ACC112 (cell line): ENCODE measurements around the gene THAP4.

ENCODE experiments used
- H2AFZ ChIP-seq: fragments of 200-600 bp; sonication (generic); one replicate; pipeline ENCODE4 v1.6.0; 2017; ENCODE audit warnings: antibody characterized with exemption, low read length; ENCODE audit not compliant: unreplicated experiment
- H3K27ac ChIP-seq: fragments of 200-600 bp; sonication (generic); 2 replicates; pipeline ENCODE4 v1.5.1; 2014; ENCODE audit warnings: low read depth, mild to moderate bottlenecking, antibody characterized with exemption, low read length, moderate library complexity
- H3K27me3 ChIP-seq: fragments of 200-600 bp; sonication (generic); 2 replicates; pipeline ENCODE4 v1.6.1; 2014; ENCODE audit warnings: mild to moderate bottlenecking, antibody characterized with exemption, low read length, moderate library complexity, mixed read lengths; ENCODE audit not compliant: insufficient read depth
- H3K36me3 ChIP-seq: fragments of 200-600 bp; sonication (generic); 2 replicates; pipeline ENCODE4 v1.6.1; 2016; ENCODE audit warnings: mild to moderate bottlenecking, antibody characterized with exemption, low read length, moderate library complexity, mixed read lengths; ENCODE audit not compliant: insufficient read depth
- H3K4me1 ChIP-seq: fragments of 200-600 bp; sonication (generic); one replicate; pipeline ENCODE4 v1.6.1; 2016; ENCODE audit warnings: low read length, mixed read lengths; ENCODE audit not compliant: insufficient read depth, unreplicated experiment, control insufficient read depth
- H3K4me3 ChIP-seq: fragments of 200-600 bp; sonication (generic); 2 replicates; pipeline ENCODE4 v1.5.1; 2014; ENCODE audit warnings: mild to moderate bottlenecking, low read depth, low read length
- H3K79me2 ChIP-seq: fragments of 200-600 bp; sonication (generic); one replicate; pipeline ENCODE4 v1.6.0; 2016; ENCODE audit warnings: low read length; ENCODE audit not compliant: control insufficient read depth, unreplicated experiment, insufficient read depth

THAP4 gene

GRCh38 chr2:241638940-241639339, 2.0 kb upstream of the THAP4 start:
- Histone ChIP-seq H3K4me3 (peak overlapping the region; percentile 99), H3K4me1 (peaks cover 23% of the 10 kb centered on the region), H2AFZ (no peak overlapping the region), H3K79me2 (peaks cover 84% of the 10 kb centered on the region), H3K27me3 (no peaks in the 10 kb centered on the region), H3K36me3 (peaks cover 14% of the 10 kb centered on the region), H3K27ac (no peak overlapping the region)

DNA sequence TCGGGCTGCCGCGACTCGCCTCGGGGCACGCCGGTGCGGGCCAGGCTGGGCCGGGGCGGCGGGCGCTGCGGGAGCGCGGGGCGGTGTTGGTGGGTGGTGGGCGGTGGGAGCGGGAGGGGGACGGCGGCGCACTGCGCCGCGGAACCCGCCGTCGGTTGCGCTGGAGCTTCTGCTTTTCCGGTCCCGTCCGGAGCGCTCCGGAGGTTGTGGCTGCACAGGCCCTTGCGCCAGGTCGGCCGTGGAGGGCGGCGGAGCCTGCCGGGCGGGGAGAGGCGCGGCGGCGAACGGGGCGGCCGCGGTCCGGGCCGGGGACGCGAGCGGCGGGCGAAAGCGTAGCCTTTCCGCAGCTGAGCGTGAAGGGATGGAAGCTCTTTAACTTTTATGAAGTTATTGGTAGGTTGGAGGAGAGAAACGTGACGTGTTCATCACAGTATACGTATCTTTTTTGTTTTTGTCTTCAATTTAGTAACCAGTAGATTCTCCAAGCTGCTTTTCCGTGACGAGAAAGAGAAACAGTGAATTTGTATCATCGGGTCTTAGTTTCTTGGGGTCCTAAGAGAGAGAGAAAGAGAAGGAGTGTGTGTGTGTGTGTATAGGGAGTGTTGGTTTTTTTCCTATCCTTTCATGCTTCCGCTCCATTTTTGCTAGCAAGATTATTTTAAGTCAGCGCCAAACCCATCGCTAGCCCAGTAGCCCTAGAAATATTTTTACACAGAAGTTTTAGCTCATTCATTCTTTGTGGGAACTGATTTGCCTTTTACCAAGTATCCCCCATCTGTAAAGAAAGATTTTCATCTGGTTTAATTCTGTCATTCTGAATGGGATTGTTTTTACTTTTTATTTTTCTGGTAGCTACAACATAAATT, 1.1 kb upstream of the THAP4 start:
- Histone ChIP-seq H3K27me3 (no peaks in the 10 kb centered on the region), H3K4me1 (peaks cover 23% of the 10 kb centered on the region), H3K36me3 (peaks cover 19% of the 10 kb centered on the region), H3K27ac (peak overlapping the region; percentile 90), H2AFZ (peak overlapping the region; percentile 91), H3K4me3 (peak overlapping the region; percentile 99), H3K79me2 (peaks cover 85% of the 10 kb centered on the region)

DNA sequence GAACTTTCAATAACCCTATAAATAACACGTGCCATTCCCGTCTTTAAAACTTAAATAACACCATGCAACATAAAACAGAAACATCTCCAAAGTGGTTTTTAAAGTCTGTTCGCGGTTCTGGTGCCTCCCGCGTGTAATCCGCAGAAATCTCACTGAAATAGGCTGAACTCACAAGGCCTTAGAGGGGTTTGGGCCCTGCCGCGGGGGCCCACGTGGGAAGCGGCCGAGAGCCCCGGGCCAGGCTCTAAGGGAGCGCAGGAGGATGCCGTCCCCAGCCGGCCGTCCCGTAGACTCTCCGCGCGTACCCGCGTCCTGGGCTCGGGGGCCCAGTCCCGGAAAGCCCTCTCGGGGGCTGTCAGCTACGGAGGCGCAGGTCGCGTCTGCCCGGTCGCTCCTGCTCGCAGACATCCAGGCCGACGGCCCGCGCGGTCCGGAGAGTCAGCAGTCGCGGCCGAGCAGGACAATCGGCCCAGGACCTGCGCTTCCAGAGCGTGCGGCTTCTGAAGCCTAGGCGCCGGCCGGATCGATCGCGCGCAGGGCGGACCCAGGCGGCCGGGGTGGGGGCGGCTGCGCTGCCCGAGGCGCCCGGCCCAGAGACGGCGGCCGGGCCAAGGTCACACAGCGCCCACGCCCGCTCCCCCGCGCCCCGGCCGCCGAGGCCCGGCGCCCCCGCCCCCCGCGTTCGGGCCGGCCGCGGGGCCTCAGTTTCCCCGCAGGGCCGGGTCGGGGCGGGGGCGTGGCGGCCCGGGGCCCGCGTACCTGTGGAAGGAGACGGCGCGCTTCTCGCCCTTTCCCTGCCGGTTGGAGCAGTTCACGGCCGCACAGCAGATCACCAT, 558 bp downstream of the THAP4 start:
- Histone ChIP-seq H3K36me3 (peaks cover 26% of the 10 kb centered on the region), H3K79me2 (peaks cover 80% of the 10 kb centered on the region)

DNA sequence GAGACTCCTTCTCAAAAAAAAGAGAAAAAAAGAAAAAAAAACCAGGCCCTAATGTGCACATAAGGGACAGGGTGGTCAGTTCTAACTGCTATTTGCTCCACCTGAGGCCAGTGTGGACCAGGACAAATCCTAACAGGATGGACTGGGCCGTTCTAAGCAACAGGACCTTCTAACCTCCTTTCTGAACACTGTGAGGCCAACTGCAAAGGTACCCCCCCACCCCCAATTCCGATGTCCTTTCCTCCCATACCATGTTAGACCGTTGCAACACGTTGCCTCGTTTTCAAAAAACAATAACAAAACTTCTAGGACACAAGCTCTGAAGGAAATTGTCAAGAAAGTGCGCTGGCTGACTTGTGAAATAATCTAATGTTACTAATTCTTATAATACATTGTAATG, 1.2 kb downstream of the THAP4 start:
- peaks cover 32% of the 10 kb centered on the region for H3K36me3 ChIP-seq
- peak overlapping the region; percentile 66 for H2AFZ ChIP-seq

More for the DNA sequence above, 558 bp downstream of the THAP4 start:
- Histone ChIP-seq H3K27me3 (no peaks in the 10 kb centered on the region), H2AFZ (peak overlapping the region; percentile 66), H3K27ac (peak overlapping the region; percentile 90), H3K4me3 (peak overlapping the region; percentile 99), H3K4me1 (peaks cover 17% of the 10 kb centered on the region)

DNA sequence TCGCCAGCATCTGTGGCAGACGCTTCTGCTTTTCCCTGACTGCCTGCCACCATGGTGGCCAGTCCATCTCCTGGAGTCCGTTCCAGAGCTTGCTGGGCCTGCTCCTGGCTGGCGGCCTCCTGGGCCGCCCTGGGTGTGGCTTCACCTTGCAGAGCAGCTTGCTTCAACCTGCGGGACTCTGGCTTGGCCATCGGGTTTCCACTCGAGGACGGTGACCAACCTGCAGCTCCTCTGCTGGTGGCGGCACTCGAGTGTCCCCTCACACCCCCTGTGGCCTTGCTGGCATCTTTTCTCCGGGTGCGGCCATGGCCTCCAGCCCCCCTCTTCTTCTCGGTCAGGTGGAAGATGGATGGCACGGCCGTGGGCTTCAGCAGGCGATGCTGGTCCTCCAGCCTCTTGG, 3.4 kb downstream of the THAP4 start:
- H3K79me2 ChIP-seq, result peaks cover 76% of the 10 kb centered on the region
- no peak overlapping the region for H3K27ac ChIP-seq
- no peaks in the 10 kb centered on the region for H3K27me3 ChIP-seq
- H3K36me3 ChIP-seq, result peaks cover 22% of the 10 kb centered on the region; the same call in 1 of the 2 replicates
- H3K4me1 ChIP-seq, result peaks cover 14% of the 10 kb centered on the region
- H3K4me3 ChIP-seq, result no peak overlapping the region
- H2AFZ ChIP-seq, result no peak overlapping the region

More for the DNA sequence above, 1.2 kb downstream of the THAP4 start:
- peaks cover 16% of the 10 kb centered on the region for H3K4me1 ChIP-seq
- H3K4me3 ChIP-seq, result peak overlapping the region; percentile 99
- no peaks in the 10 kb centered on the region for H3K27me3 ChIP-seq
- H3K27ac ChIP-seq, result peak overlapping the region; percentile 54
- peaks cover 81% of the 10 kb centered on the region for H3K79me2 ChIP-seq

DNA sequence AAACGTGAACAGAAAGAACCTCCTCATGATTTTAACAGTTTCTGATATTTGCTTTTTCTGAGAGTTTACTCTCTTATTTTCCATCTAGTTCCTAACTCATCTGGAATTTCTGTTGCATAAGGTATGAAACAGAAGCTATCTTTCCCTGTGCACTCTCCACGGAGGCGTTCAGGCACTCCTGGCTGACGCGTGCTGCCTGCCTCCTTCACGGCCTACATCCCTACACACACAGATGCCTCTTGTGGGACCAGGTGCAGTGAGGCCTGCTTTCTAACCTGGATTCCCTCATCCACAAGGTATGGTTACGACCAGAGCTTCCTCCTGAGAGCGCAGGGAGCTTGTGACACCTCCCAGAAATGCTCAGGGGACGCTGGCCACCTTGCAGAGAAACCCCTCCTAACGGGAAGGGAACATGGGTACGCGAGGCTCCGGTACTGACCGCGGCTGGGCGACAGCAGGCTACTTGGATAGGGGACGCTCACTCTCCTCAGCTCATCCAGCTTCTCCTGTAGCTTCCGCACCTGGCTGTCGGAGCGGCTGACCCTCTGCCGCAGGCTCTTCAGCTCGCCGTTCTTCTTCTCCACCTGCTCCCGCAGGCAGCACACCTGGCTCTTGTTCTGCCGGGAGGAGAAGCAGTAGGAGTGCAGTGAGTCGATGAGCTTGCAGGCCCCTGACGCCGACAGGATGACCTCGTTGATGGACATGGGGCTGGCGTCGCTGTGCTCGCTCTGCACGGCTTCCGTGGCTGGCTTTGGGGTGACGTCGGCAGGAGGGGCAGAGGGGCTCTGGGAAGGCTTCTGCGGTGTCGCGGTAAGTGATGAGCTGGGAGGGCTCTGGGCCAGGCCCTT, 4.3 kb downstream of the THAP4 start:
- Histone ChIP-seq H3K27ac (no peak overlapping the region), H3K27me3 (no peaks in the 10 kb centered on the region), H3K4me1 (peaks cover 13% of the 10 kb centered on the region), H2AFZ (no peak overlapping the region), H3K36me3 (peaks cover 22% of the 10 kb centered on the region; the same call in 1 of the 2 replicates), H3K4me3 (no peak overlapping the region), H3K79me2 (peaks cover 75% of the 10 kb centered on the region)

DNA sequence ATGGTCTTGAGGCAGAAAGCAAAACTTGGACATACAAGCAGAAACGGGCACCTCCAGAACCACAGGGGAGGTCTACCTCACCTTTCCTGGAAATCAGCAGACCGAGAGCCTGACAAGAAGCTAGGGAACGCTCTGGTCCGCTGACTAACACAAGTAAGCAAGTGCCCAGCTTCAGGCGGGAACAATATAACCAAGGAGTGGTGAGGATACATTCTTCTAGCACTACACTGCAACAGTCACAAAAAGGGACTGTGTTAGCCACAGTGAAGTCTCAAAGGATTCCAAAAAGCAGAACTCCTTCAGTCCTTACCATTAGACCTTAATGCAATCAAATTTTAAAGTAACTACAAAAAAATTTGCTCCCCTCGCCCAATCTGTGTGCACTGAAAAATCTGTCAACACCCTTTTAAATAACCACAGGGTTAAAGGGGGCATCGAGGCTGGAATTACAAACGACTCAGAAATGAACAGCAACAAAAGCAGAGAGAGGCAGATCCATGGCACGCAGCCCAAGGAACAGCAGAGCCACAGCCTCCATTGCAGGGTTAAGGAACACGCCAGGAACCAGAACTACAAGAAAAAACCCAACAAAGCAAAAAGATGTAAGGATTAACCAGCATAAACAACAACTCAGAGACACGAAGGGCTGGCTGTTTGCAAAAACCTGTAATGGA, 7.1 kb downstream of the THAP4 start:
- peaks cover 7% of the 10 kb centered on the region for H3K4me1 ChIP-seq
- no peak overlapping the region for H3K4me3 ChIP-seq
- H3K36me3 ChIP-seq, result peaks cover 26% of the 10 kb centered on the region
- H2AFZ ChIP-seq, result no peak overlapping the region
- H3K27me3 ChIP-seq, result no peaks in the 10 kb centered on the region
- no peak overlapping the region for H3K27ac ChIP-seq
- H3K79me2 ChIP-seq, result peaks cover 75% of the 10 kb centered on the region

DNA sequence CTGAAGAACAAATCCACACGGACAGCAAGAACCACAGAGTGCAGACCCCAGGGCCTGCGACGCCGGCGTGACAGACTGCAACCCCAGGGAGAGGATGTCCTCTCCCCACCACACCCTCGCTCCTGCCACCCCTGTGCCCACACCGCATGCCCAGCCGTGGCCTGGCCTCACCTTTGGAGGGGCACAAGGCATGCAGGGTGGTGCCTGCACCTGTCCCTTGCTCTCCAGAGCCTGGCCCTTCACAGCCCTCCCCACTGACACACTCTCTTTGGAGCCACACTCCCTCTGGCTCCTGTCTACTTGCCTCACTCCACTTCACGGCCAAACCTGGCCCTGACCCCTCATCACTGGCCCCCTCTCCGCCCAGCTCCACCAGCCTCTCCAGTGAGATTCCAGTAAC, 9.3 kb downstream of the THAP4 start:
- H3K4me3 ChIP-seq, result no peak overlapping the region
- H3K27me3 ChIP-seq, result no peaks in the 10 kb centered on the region
- no peak overlapping the region for H3K27ac ChIP-seq
- H3K36me3 ChIP-seq, result peaks cover 25% of the 10 kb centered on the region
- H3K79me2 ChIP-seq, result peaks cover 69% of the 10 kb centered on the region
- H2AFZ ChIP-seq, result no peak overlapping the region
- H3K4me1 ChIP-seq, result peaks cover 3% of the 10 kb centered on the region

DNA sequence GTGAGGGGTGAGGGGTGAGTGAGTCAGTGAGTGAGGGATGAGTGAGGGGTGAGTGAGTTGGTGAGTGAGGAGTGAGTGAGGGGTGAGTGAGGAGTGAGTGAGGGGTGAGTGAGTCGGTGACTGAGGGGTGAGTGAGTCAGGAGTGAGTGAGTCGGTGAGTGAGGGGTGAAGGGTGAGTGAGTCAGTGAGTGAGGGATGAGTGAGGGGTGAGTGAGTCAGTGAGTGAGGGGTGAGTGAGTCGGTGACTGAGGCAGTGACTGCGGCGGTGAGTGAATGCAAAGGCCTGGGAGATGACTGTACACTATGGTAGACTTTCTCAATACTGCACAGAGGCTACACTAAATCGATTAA, 16.6 kb downstream of the THAP4 start:
- Histone ChIP-seq H3K4me3 (no peak overlapping the region), H3K4me1 (peaks cover 7% of the 10 kb centered on the region), H3K36me3 (peaks cover 26% of the 10 kb centered on the region), H3K27ac (peak overlapping the region; percentile 49), H2AFZ (no peak overlapping the region), H3K79me2 (peaks cover 72% of the 10 kb centered on the region), H3K27me3 (no peaks in the 10 kb centered on the region)
